ENCODE results near the gene RAMP3.
A peak's percentile ranks its signal among the peaks of the same experiment; 100 is the strongest.
"Not testable (repeated sequence)": the region's sequence is repeated elsewhere in the genome, so short reads cannot be mapped to it uniquely, and the experiment has no call there.

RAMP3 gene

GRCh38 chr7:45132708-45133320, 24.8 kb upstream of the RAMP3 start:
- no peak for DNase-seq

GRCh38 chr7:45133352-45133751, 24.2 kb upstream of the RAMP3 start:
- DNase-seq = no peak

GRCh38 chr7:45133877-45134276, 23.7 kb upstream of the RAMP3 start:
- no peak for DNase-seq

GRCh38 chr7:45136106-45137060, 21.2 kb upstream of the RAMP3 start:
- peak; percentile 71 to 93 (median 71) for DNase-seq

- no peak for DNase-seq
Observed at GRCh38 chr7:45138433-45139267, 18.9 kb upstream of the RAMP3 start.

GRCh38 chr7:45140827-45141226, 16.8 kb upstream of the RAMP3 start:
- DNase-seq = no peak

GRCh38 chr7:45143616-45144015, 14.0 kb upstream of the RAMP3 start:
- DNase-seq = no peak

- no peak for DNase-seq
Observed at GRCh38 chr7:45145881-45146280, 11.7 kb upstream of the RAMP3 start.

GRCh38 chr7:45146531-45147379, 10.8 kb upstream of the RAMP3 start:
- peak in 1 of 3 experiments; percentile 17 for DNase-seq

GRCh38 chr7:45147858-45148652, 9.5 kb upstream of the RAMP3 start:
- no peak for DNase-seq

- DNase-seq = no peak
Observed at GRCh38 chr7:45148653-45148973, 9.0 kb upstream of the RAMP3 start.

- DNase-seq = no peak
Observed at GRCh38 chr7:45149606-45150005, 8.0 kb upstream of the RAMP3 start.

GRCh38 chr7:45150199-45150598, 7.4 kb upstream of the RAMP3 start:
- no peak for DNase-seq

- no peak for DNase-seq
Observed at GRCh38 chr7:45151131-45151684, 6.4 kb upstream of the RAMP3 start.

- no peak for DNase-seq
Observed at GRCh38 chr7:45151967-45152366, 5.6 kb upstream of the RAMP3 start.

- DNase-seq = no peak
Observed at GRCh38 chr7:45153233-45153632, 4.4 kb upstream of the RAMP3 start.

- DNase-seq = not testable (repeated sequence)
Observed at GRCh38 chr7:45153861-45154260, 3.7 kb upstream of the RAMP3 start.

- no peak for DNase-seq
Observed at GRCh38 chr7:45155357-45155900, 2.2 kb upstream of the RAMP3 start.

GRCh38 chr7:45155941-45156340, 1.6 kb upstream of the RAMP3 start:
- DNase-seq = no peak

- no peak for DNase-seq
Observed at GRCh38 chr7:45156516-45157272, 897 bp upstream of the RAMP3 start.

Data from NCI-H1417 (cell line).